GM20000 (cell line): ENCODE measurements around the gene CDH20.

Experiments used
- DNase-seq: peaks from one replicate; pipeline ENCODE4 v3.0.0; 2012; ENCODE audit warnings: low spot score
- CTCF ChIP-seq: IDR thresholded peaks from 2 replicates; pipeline ENCODE4 v1.5.1; 2012; ENCODE audit warnings: mild to moderate bottlenecking, control low read depth; ENCODE audit errors: extremely low read depth, missing control alignments

The CDH20 gene

GRCh38 chr18:61544178-61544577 is 210.9 kb downstream of the CDH20 start:
- DNase-seq = no peak
- no peak for TF ChIP-seq CTCF

- TF ChIP-seq CTCF = no peak
- no peak for DNase-seq
These were observed 212.3 kb downstream of the CDH20 start for GRCh38 chr18:61545281-61546245.

GRCh38 chr18:61546590-61546989 is 213.4 kb downstream of the CDH20 start:
- no peak for TF ChIP-seq CTCF
- DNase-seq = no peak

- TF ChIP-seq CTCF = no peak
- no peak for DNase-seq
These were observed 216.2 kb downstream of the CDH20 start for GRCh38 chr18:61549416-61549815.

GRCh38 chr18:61549889-61550288 is 216.7 kb downstream of the CDH20 start:
- no peak for TF ChIP-seq CTCF
- no peak for DNase-seq

GRCh38 chr18:61551586-61551985 is 218.4 kb downstream of the CDH20 start:
- DNase-seq = peak; percentile 76
- TF ChIP-seq CTCF = peak; percentile 45

- no peak for DNase-seq
- TF ChIP-seq CTCF = no peak
These were observed 219.9 kb downstream of the CDH20 start for GRCh38 chr18:61553045-61553659.
